ENCODE results near the gene MOXD1. TPM values are rescaled to one million over a fixed set of nuclear protein-coding genes. Genes with fewer than 3 reads are reported as not detected.

Gene MOXD1
- total RNA-seq, 4 donors from 2014 or later: 4.6 to 13.3 (median 6.6) TPM

DNA sequence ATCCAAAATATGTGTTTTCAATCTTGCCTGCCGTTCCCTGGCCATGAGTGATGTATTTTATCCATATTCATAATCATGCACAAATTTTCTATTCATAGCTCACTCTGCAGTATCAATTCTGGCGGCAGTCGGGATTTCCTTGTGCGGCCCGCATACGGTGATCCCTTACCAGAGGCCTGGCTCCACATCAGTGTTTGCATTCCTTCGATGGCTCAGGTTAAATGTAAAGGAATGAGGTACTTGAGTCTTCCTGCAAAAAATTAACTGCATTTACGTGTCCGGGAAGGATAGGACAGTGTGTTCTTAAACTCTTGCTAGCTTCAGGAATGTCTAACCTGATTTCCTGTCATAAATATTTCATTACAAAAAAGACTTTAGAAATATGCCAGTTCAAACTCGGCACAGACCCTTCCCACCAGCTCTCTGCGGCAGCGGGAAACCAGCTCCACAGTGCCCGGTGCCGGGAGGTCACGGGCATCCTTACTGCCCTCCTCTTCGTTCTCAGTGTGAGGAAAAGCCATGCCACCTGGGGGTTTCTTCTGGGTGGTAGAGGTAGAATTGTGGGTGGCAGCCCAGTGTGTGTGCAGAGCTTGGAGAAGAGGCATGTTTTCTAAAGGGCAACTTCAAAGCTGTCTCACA, 154.5 kb downstream of the MOXD1 start:
- Histone ChIP-seq H3K27ac (no peak overlapping the region), H3K36me3 (no peaks in the 10 kb centered on the region), H3K4me3 (no peak overlapping the region), H3K27me3 (no peaks in the 10 kb centered on the region), H3K4me1 (no peaks in the 10 kb centered on the region), H3K9me3 (no peaks in the 10 kb centered on the region)
- 91 to 92% methylated on average over 16 of the region's 16 CpGs for WGBS, 2 donors
- DNase-seq (ENCODE audit: low spot score in 2 of 2): no peak
- TF ChIP-seq POLR2A (IDR thresholded peaks at IDR 0.05) (no peak), CTCF (IDR thresholded peaks at IDR 0.05) (no peak), EP300 (IDR thresholded peaks at IDR 0.05) (no peak)

DNA sequence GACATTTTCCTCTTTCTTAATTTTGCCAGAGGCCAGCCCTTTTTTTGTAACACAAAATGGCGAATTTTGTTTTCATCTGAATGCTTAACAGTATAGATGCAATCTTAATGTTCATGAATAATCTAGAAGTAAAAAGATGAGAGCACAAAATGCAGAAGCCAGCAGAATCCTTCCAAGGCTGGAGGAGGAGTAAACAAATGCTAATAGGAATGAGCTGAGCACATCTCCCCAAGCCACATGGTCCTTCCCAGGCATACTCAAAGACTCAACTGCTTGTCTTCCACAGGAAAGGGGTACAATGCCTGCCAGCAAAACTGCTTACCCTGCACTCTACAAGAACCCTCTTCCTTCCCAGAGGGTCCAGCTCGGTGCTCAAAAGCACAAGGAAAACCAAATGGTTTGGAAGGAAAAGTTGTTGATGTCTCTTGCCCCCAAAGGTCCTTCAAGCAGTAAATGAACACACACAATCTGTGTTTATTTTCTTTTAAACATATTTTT, 155.1 kb downstream of the MOXD1 start:
- Histone ChIP-seq H3K4me3 (no peak overlapping the region), H3K9me3 (no peaks in the 10 kb centered on the region), H3K36me3 (no peaks in the 10 kb centered on the region), H3K27ac (no peak overlapping the region), H3K27me3 (no peaks in the 10 kb centered on the region), H3K4me1 (no peaks in the 10 kb centered on the region)
- WGBS, 2 donors: 77 to 81% methylated on average over 2 of the region's 2 CpGs
- TF ChIP-seq POLR2A (IDR thresholded peaks at IDR 0.05) (no peak), CTCF (IDR thresholded peaks at IDR 0.05) (no peak), EP300 (IDR thresholded peaks at IDR 0.05) (no peak)
- no peak for DNase-seq (ENCODE audit: low spot score in 2 of 2)

Other genes with a start within 250 kb of the MOXD1 start
- gene STX7, start 111.6 kb upstream of the MOXD1 start, total RNA-seq: 10 to 100 TPM; 53.4 to 92.0 (median 65.6) TPM
- not detected for gene TAAR9, start 136.8 kb upstream of the MOXD1 start, total RNA-seq
- not detected for gene TAAR8, start 151.2 kb upstream of the MOXD1 start, total RNA-seq
- not detected for gene TAAR6, start 168.8 kb upstream of the MOXD1 start, total RNA-seq
- gene TAAR5, start 188.3 kb upstream of the MOXD1 start, total RNA-seq: not detected
- not detected for gene TAAR2, start 222.8 kb upstream of the MOXD1 start, total RNA-seq

Data from tibial nerve (tissue), 4 donors.